ENCODE measurements around the gene NCAPD3. TPM values are rescaled to one million over a fixed set of nuclear protein-coding genes. Genes with fewer than 3 reads are reported as not detected.

Gene NCAPD3
- total RNA-seq, 1 experiment from 2014 or later = 57.0 TPM

DNA sequence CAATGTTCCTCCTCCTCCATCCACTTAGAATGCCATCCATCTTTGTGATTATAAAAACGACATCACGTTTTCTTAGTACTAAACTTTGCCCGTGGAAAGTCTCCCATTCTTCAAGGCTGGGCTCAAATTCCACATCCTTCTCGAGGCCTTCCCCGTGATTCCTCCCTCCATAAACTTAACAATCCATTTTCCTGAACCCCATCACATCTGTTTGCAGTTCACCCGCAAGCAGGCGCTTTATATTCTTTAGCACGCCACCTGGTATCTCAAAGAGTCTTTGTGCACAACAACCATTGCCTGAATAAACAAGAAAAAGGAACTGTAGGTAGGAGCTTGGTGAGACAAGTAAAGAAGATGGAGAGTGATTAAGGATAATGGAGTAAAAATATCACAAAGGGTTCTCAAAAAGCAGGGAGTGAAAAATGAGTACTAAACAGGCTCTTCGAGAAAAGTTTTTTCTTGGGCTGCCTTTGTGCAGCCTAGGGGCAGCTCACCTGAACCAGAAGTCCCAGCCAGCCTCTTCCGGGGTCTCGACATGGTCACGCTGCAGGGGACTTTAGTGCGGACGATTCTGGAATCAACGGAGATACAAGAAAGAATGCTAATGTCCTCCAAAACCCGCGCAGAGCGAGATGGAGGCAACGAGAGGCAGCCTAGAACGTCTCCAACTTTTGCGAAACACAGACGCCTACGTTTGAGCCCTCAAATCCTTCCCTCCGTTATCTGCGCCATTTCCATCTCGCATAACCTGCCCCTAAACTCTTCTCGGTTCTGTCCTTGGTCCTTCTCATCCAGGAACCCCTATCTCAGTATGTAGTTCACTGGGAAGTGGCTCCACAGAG is 28.8 kb upstream of the NCAPD3 start:
- DNase-seq (ENCODE audit: low spot score) = peak; percentile 17

- DNase-seq (ENCODE audit: low spot score) = no peak
Observed at GRCh38 chr11:134250675-134251074, 26.9 kb upstream of the NCAPD3 start.

GRCh38 chr11:134250246-134250645 is 26.5 kb upstream of the NCAPD3 start:
- no peak for DNase-seq (ENCODE audit: low spot score)

DNA sequence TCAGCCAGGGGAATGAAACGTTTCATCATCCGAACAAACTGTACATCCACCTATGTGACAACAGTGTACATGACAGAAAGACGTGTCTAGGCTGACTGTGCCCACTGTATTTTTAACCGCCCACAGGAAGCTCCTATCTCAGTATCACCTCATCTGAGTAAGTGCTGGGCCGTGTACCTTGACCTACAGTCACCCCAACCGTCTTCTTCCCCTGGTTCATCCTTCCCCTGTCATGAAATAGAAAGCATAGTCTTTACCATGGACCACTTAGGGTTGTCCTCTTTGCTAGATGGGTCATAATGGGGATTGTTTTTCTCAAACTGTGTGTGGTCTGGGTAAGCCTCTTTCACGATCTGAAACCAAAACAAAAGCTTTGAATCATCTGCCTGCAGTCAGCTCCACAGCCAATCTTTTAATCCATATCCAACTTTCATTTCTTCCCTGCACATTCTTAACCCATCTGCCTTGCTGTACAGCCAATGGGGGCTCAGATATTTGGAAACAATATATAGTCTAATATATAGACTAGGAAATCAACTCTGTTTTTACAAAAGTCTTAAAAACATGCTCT is 25.2 kb upstream of the NCAPD3 start:
- DNase-seq (ENCODE audit: low spot score) = no peak

DNA sequence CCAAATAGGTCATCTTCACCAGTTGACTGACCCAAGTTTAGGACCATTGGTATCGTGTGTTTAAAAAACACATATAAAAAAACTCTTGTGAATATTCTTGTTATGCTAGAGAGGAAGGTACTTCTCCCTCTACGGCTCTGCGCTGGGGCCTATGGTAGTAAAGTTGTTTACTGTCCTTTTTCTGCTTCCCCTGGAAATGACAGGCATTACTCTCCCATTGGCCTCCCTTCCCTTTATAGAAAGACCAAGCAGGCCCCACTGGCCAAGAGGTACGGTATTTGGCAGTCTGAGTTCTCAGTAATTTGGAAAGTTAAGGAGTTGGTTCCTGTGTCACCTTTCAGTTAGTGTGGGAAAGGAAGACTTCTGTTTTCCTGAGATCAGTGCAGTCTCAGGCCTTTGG is 22.9 kb upstream of the NCAPD3 start:
- DNase-seq (ENCODE audit: low spot score) = no peak

DNA sequence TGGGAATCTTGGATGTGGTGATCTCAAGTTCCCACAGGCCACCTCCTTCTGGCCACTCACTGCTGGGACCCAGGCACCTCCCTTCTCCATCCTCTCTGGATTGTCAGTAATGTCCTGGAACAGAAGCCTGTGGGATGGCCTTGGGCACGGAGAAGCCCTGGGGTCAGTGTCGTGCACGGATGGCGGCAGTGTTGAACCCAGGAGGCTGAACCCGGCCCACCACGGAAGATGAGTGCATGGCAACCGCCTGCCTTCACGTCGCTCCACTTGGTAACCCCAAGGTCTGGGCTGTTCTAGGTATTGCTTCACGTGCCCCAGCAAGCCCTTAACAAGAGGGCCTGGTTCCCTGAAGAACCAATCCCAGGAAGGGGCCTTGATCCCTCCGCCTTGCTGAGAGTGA is 22.3 kb upstream of the NCAPD3 start:
- no peak for DNase-seq (ENCODE audit: low spot score)

- no peak for DNase-seq (ENCODE audit: low spot score)
Observed at GRCh38 chr11:134245434-134245833, 21.7 kb upstream of the NCAPD3 start.

GRCh38 chr11:134244593-134244992 is 20.8 kb upstream of the NCAPD3 start:
- DNase-seq (ENCODE audit: low spot score) = peak; percentile 69

GRCh38 chr11:134243913-134244312 is 20.1 kb upstream of the NCAPD3 start:
- no peak for DNase-seq (ENCODE audit: low spot score)

DNA sequence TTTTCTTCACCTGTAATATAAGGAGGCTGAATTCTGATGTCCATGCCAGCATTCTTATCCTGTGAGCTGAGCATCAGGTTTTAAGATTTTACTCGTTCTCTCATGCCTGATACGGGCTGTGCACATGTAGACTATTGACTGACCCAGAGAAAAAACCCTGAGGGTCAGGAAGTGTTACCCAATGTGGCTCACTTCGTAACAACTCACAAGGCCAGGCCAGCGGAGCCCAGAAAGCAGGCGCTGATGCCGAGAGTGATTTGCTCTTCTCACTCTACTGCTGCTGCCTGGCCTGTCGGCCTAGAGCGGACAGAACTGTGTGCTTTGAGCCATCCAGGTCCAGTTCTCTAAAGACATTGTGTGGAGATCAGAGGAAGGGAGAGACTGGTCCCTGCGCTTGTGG is 18.6 kb upstream of the NCAPD3 start:
- no peak for DNase-seq (ENCODE audit: low spot score)

DNA sequence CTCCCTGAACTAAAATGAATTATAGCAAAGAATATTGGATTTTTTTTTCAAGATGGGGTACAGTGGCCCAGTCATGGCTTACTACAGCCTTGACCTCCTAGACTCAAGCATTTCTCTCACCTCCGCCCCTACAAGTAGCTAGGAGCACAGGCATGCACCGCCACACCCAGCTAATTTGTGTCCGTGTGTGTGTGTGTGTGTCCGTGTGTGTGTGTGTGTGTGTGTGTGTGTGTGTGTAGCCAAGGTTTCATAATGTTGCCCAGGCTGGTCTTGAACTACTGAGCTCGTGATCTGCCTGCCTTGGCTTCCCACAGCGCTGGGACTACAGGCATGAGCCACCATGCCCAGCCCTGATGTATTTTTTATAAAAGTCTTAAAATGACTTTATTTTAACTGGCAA is 16.8 kb upstream of the NCAPD3 start:
- DNase-seq (ENCODE audit: low spot score) = no peak

DNA sequence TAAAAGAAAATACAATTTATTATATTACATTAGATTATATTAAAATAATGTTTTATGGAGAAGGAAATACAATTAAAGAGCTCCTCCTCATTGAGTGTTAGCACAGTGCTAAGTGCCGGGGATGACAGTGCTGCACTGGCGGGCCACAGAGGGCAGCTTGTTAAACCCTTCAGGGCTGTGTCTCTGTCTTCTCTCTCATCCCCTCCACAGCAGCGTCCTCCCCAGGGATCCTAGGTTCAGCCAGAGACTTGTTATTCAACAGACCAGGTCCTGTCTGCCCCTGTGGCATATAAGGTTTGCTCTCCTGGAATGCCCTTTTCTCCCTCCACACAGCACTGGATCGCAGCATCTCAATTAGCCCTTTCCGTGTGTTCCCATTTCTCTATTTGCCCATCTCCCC is 15.2 kb upstream of the NCAPD3 start:
- no peak for DNase-seq (ENCODE audit: low spot score)

DNA sequence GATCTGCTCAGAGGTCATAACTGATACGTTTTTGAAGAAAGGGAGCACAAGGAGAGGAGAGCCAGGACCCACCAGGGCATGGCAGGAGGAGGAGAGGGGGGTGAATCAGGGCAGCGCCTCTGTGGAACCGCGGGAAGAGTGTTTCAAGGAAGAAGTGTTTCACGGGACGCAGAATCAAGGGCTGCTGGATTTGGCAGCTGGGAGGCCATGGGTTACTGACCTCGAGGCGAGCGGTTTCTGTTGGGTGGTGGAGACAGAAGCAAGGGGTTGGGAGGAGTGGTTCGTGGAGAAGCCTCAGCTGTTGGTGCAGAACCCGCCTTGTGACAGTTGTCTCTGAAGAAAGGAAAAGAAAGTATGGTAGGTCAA is 13.8 kb upstream of the NCAPD3 start:
- DNase-seq (ENCODE audit: low spot score) = no peak

- DNase-seq (ENCODE audit: low spot score) = no peak
Observed at GRCh38 chr11:134236834-134237556, 13.2 kb upstream of the NCAPD3 start.

GRCh38 chr11:134235399-134235798 is 11.6 kb upstream of the NCAPD3 start:
- no peak for DNase-seq (ENCODE audit: low spot score)

DNA sequence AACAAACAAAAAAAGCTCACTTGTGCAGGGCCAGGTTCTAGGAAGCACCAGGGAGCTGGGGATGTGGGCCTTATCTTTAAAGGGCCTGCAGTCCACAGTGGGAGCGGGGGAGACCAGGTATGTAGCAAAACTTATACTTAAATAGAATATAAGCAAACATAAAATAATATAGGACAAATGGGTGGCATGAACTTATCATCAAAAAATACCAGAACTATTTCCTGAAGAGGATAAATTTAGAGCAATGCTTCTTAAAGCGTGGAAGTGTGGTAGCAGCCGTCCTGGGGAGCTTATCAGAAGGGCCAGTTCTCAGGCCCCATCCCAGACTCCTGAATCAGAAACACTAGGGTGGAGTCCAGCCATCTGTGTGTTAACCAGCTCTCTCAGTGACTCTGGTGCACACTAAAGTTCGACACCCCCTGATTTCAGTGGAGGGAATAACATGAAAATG is 10.0 kb upstream of the NCAPD3 start:
- DNase-seq (ENCODE audit: low spot score) = no peak

GRCh38 chr11:134231958-134232659 is 8.3 kb upstream of the NCAPD3 start:
- no peak for DNase-seq (ENCODE audit: low spot score)

DNA sequence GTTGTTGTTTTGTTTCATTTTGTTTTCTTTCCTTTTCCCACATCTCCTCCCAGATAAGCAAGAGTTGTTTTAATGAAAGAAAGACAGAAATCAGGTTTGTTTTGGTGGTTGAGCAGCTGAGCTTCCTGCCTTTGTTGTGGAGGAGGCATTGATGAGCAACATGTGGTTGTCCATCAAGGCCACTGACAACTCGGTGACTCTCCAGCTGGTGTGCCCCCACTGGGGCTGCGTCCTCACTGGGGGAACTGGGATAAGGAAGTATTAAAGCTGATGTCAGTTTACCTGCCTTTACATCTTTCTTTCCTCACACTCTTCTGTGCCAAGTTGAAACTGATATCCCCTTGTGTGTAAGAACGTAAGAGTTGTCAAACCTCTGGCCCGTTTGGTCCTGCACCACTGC is 6.6 kb upstream of the NCAPD3 start:
- DNase-seq (ENCODE audit: low spot score) = no peak

- no peak for DNase-seq (ENCODE audit: low spot score)
Observed at GRCh38 chr11:134229126-134229790, 5.5 kb upstream of the NCAPD3 start.

GRCh38 chr11:134228625-134229024 is 4.9 kb upstream of the NCAPD3 start:
- DNase-seq (ENCODE audit: low spot score) = no peak

GRCh38 chr11:134226806-134227325 is 3.1 kb upstream of the NCAPD3 start:
- DNase-seq (ENCODE audit: low spot score) = no peak

Data from HT-29 (cell line).